ENCODE results near the gene BLM.

DNA sequence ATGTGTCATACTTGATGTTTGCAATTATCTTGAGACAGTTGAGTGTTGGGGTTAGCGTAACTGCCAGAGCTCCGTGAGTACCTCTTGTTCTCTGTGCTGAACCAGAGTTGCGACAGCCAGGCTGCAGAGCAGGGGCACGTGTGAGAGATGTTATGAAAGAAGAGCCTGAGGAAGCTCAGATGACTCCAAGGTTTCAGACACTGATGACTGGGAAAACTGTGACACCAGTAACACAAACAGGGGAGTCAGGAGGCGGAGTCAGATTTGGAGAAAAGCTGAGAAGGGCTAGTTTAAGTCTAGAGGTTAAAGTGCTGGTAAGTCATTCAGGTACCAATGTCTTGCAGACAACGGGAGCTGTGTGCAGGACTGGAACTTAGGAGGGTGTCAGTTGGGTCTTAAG lies 45.0 kb downstream of the BLM start:
- no peak for TF ChIP-seq GATA3 (IDR thresholded peaks at IDR 0.05; ENCODE audit: low read depth, low read length)
- no peak for TF ChIP-seq GATA2 (IDR thresholded peaks at IDR 0.05; ENCODE audit: low read depth, low read length)

Data from SH-SY5Y (cell line).